Activated gamma-delta T cell treated with anti-CD3 and anti-CD28 coated beads, Interleukin-2, amount 50 U/mL, for 16 hours (primary cell): Measurements from ENCODE around the gene EIPR1.
"Not testable (repeated sequence)": the region's sequence is repeated elsewhere in the genome, so short reads cannot be mapped to it uniquely, and the experiment has no call there.

Experiments used
- DNase-seq: peaks from one replicate; pipeline ENCODE4 v3.0.0-alpha.2; 2020; ENCODE audit warnings: low read depth

The EIPR1 gene

DNA sequence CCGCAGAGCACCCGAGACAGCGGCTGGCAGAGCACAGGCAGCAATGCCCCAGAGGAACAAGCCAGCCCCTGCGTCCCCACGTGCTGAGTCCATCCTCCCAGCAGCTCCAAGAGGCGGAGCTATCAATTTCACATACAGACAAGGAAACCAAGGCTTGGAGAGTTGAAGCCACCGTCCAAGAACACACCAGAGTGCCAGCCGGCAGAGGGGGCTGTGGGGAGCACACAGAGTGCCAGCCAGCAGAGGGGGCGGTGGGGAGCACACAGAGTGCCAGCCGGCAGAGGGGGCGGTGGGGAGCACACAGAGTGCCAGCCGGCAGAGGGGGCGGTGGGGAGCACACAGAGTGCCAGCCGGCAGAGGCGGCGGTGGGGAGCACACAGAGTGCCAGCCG lies 91.0 kb downstream of the EIPR1 start:
- not testable (repeated sequence) for DNase-seq

DNA sequence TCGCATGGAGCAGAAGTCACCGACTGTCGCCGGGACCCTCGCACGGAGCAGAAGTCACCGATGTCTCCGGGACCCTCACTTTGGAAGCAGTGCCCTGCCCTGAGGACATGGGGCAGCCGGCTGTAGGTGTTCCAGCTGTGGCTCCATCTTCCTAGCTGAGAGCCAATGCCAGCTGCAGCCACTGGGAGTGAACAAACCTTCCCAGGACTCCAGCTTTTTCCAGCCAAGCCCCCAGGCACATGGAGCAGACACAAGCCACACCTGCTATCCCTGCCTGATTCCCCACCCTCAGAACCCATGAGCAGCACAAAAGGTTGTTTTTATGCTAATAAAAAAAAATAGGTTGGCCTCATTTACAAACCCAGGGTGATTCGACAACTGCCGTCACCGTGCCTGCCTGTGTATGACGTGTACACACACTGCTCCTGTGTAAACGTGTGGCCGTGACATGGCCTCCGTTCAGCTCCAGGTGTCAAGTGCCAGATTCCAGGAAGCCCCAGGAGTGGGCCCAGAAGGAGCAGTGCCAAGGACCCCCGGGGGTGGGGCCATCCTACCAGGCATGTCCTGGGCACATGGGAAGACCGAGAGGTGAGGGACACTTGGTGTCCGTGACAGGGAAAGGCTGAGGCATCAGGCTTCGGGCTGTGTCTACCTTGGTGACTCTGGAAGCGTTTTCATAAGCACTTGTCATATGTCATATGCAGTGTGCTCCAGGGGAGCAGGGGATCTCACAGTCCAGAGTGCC lies 91.5 kb downstream of the EIPR1 start:
- no peak for DNase-seq

DNA sequence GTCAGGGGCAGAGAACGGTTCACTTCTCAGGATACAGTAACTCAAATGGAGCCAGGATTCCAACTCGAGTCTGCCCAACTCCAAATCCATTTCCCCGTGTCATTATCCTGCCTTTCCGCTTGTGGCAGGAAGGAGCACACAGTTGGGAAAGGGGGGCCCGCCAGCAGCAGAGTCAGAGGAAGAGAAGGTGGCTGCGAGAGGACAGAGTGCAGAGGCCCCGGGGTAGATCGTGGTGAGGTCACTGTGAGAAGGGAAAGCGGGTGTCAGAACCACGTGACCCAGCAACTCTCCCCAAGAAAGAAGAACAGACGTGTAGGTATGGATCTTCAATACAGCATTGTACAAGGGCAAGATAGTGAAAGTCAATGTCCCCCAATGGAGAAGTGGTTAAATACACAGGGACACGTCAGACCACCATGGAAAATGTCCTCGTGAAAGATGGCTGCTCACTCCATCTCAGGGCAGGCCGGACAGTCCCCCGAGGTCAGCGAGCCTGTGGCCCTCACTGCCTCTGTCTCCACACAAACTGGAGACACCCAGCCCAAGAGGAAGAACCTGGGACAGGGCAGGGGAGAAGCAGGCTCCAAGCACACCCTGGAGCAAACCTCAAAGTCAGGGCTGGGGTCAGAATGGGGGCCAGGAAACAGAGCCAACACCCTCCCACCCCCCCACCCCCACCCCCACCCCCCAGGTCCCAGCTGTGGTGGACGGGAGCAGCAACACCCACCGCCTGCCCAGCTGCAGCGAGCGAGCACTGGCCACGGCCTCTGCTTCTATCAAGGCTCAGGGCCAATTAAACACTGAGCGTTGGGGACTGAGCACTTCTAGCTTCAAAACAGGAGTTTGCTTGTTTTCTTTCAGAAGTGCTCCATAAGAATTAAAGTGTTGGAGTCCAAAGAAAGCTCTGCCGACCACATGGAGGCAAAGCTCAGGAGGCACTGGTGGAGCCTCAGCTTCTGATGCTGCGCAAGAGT lies 92.7 kb downstream of the EIPR1 start:
- no peak for DNase-seq

DNA sequence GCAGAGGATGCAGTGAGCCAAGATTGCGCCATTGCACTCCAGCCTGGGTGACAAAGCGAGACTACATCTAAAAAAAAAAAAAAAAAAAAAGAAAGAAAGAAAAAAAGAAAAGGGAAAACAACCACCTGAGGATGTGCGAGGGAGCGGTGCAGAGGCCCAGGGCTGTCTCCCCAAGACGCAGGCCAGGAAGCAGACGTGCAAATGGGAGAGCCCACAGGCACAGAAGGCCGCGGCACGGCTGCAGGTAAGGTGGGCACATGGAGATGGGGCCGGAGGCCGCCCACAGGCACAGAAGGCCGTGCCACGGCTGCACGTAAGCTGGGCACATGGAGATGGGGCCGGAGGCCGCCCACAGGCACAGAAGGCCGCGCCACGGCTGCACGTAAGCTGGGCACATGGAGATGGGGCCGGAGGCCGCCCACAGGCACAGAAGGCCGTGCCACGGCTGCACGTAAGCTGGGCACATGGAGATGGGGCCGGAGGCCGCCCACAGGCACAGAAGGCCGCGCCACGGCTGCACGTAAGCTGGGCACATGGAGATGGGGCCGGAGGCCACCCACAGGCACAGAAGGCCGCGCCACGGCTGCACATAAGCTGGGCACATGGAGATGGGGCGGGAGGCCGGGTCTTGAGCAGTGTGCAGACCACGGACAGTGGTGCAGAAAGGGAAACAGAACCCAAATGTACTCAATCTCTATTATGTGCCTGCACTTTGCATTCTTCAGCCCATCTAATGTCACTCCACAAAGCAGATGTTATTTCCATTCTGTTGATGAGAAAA lies 93.6 kb downstream of the EIPR1 start:
- DNase-seq: not testable (repeated sequence)

DNA sequence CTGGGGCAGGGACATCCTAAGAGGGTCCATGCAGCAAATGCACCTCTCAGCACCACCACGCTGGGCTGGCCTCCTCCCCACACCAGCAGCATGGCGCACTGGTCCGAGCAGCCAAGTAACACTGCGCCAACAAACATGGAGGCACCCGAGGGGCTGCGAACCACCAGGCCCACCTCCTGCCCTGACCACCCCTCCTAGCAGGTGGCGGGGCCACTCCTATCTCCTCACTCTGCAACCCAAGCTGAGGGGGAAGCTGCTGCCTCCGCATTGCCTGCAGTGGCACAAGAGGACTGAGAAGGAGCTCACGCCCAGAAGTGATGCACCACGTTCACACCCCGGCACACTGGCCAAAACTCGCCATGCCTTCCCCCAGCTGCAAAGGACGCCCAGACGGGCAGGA lies 94.4 kb downstream of the EIPR1 start:
- no peak for DNase-seq

DNA sequence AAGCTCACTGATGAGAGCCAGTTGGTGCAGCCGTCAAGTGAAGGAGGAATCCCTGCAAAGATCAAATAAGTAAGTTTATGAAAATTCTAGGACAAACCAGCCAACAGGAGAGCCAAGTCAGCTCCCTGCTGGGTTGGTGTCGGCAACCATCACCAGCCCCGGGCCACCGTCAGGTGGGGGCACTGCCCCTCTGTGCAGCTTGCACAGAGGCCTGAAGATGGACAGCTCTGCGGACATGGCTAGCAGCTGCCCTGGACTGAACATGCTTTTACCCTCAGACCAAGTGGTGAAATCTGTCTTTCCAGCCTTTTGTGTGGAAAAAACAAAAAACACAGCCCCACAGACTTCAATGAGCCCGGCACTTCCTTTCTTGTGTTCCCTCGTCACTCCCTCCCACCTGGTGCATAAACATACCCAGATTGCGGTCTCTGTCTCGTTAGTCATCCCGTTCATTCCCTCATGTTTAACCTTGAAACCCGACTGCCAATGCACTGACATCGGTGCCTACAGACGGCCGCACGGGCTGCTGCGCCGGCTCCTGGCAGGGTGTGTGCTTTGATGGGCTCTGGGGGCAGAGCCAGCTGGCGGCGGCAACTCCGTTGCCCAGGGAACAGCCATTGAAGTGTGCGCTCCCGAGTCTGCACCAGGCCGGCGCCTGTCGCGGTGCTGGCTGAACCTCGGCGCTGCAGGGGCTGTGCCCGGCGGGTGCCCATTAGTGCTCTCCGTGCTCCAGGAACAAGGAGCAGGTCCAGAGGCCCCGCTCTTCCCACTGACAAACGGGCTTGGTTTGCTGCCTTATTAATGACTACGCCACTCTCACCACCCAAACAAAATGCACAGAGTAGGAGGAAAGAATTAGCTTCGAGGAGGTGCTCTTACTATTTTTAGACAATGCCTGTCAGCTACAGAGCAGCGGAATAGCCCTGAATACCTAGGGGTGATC lies 95.3 kb downstream of the EIPR1 start:
- no peak for DNase-seq

DNA sequence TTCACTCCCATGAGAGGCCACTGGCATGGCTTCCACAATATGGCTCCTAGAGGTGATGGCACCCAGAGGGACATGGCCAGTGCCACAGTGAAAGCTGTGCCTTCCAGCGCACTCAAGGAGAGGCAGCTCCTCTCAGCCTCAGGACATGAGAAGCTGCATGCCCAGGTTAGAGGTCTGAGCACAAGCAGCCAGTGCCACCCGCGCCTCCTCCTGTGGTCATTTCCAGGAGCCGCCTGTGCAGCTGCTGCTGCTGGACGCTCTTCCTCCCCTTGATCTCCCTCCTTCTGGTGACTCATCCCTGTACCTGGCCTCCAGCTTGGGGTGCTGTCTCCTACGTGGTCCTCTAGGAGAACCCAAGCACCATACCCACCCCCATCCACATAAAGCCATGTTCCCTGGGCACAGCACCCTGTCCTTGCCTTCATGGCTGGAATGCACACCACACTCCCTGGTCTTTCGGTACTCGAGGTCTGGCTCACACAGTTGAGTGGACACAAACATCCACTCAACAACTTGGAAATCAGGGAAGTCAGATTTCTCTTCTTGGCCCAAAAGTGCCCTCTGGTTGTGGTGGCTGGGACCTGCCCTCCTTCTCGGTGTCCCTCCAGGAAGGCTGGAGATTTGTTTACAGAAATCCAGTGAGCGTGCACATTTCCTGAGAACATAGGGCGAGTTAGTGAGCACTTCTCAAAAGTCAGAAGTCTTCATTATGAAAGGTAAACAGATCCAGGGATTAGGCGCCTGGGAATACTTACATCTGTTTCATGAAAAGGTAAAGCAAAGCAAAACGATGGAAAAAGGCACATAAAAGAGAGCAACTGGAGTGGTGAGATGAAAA lies 96.7 kb downstream of the EIPR1 start:
- DNase-seq: no peak

DNA sequence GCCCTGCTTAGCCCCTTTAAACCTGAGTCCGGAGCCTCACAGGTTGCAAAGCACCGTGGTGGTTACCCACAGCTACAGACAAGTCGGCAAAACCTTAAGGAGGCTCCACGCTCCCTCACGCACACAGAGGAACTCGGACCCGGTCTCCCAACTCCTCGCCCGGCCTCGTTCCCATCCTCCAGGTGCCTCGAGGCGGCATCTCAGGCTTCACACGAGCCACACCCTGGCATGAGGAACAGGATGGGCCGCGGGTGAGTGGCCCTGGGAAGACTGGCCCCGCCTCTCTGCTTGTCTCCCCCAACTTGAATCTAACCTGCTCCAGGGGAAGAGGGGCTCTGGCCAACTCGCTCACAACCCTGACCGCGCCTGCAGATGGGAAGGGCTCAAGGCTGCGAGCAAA lies 97.4 kb downstream of the EIPR1 start:
- no peak for DNase-seq

DNA sequence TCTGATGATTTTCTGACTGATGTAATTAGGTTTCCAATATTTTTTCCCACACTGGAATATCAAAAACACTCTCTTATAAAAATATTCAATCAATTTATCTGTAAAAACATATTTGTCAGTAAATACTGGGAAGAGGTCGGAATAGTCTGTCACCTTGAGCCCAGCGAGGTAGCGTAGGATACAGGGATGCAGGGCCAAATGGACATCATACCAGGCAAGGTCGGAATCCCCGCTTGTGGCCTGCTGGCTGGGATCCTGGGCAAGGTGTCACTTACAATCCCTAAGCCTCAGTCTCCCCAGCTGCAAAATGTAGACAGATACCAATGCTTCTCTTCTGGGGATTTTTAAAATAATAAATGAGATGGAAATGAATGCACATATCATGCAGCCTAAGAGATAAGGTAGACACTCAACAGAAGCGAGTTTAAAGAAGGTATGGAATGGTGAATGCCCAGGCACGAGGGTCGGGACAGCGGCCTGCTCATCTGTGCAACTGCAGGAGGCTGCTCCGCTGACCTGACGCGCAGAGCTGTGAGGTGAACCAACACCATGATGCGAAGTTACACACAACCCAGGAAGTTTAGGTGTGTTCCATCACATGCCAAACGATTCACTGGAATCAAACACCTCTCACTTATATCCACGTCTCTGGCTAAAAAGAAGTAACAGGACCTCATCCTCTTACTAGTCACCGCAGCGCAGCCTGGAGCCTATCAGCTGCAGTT lies 98.2 kb downstream of the EIPR1 start:
- DNase-seq: no peak

DNA sequence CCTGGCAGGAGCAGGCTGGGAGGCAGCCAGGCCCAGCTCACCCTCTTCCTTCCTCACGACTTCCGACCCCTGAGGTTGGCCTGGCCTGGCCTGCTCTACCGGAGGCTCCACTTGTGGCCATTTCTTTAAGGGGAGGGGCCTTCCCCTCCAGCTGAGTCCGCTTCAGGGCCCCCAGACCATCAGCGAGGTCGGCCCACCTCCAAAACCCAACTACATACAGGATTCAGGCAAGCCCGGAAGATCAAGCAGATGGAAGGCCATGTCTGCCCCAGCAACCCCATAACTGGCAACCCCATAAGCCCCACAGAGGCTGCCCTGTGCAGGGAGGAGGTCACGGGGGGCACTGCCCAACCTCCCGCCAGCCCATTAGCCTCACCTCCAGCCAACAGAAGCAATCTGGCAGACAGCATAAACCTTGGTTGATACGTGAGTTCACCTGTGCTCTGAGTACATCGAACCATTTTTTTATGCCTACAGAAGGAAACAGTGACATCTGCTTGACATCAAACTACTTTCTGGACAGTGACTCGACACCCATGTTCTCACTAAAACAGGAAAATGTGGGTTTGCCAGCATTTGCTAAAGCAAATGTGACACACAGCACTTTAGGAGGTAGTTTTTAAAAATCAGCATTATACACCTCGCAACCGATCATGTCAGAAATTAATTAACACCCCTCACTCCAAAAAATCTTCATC lies 98.9 kb downstream of the EIPR1 start:
- no peak for DNase-seq

DNA sequence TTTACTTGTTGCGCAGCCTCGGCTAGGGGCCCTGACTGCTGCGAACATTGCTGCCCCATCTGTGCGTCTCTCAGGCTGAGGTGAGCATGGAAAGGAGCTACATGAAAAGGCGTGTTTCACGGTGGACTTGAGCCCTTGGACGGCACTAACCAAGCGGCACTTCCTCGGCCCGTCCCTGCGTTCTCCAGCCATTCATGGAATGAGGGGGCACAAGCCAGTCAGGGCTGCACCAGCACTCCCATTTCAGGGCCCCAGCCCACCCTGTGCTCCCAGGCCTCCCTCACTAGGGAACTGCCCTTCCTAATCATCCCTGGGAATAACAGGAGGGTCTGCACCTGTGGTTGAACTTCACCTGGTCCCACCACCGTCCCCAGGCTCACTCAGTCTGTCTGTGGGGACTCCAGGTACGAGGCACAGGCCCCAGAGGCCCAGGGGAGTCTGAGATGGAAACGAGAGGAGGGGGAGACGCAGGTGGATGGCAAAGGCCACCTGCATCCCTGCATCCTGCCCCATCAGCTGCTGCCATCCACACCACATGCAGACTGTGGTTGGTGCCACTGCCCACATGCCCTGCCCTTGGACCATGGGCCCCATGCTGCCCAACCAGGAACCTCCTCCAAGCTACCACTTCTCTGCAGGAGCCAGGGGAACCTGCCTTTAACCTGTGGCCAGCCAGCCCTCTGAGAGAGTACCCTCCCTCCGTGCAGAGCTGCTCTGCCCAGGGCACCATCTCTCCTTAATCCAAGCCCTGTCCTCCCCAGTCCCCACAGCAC lies 99.7 kb downstream of the EIPR1 start:
- no peak for DNase-seq

DNA sequence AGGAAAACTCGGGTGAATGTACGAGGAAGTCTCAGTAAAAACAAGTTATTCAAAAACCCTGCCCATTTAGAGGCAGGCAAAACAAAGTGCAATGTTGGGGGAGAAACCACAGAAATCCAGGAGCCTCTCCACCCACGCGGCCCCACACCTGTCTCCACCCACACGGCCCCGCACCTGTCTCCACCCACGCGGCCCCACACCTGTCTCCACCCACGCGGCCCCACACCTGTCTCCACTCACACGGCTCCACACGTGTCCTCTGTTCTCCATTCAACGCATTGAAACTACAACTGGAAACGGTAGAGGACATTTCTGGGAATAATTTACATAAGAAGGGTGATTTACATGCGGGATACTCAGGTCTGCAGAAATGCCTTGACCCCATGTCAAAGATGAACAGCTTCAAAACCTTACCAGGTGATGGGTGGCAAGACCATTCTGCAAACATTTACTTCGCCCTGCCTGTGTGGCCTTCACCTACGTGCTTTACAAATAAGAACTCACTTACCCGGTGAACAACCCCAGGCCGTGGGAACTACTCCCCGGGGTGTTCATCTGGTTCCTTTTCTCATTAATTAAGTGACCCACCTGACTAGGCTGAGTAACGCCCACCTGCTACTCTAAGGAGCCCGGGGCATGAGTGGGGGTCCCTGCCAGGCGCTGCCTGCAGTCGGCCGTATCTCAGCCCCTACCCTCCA lies 100.4 kb downstream of the EIPR1 start:
- no peak for DNase-seq

DNA sequence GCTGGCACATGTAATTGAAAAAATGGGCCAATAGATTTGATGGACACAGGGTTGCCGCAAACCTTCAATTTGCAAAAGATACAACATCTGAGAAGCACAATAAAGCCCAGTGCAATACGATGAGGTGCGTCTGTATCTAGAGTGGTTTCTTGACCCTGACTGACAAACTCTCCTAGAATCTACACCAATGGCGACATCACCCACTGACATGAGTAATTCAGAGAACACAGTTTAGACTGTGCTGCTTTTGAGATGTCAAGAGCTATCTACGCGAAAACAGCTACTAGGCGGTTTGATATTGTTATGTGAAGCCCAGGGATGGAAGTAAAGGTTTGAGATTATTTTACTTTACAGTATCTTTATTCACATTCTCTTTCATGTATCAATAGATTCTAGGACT lies 104.9 kb downstream of the EIPR1 start:
- DNase-seq: no peak

DNA sequence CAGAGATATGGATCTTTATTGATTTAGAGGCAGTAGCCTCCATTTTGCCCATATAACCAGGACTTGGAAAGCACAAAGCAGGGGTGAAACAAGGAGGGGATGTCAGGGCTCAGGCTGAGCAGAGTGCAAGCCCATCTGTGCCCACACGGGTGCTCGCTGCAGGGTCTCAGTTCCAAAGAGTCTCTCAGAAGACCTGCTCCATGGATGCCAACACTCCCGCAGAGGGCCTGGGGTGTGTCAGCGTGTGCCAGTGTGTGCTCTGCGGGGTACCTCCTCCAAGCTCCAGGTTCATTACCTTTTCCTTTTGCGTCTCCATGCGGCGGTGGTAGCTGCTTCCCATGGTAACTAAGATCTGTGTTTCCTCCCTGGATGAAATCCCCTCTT lies 107.5 kb downstream of the EIPR1 start:
- no peak for DNase-seq

DNA sequence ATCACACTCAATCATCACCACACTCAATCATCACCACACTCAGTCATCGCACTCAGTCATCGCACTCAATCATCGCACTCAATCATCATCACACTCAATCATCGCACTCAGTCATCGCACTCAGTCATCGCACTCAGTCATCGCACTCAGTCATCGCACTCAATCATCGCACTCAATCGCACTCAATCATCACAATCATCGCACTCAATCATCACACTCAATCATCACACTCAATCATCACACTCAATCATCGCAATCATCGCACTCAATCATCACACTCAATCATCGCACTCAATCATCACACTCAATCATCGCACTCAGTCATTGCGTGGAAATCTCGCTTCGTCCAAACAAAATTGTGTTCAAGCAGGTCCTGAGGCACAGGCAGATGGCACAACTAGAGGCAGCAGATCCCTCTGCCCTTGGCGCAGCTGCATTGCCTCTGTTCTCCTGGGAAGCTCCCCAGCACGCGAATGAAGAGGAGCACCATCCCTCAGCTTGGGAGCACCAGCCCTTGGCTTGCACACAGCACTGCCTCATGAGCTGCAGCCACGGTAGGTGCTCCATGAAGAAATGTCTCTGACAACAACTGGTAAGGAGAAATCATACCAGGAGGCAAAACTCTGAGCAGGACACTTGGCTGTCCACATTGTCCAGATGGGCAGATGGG lies 108.1 kb downstream of the EIPR1 start:
- no peak for DNase-seq

DNA sequence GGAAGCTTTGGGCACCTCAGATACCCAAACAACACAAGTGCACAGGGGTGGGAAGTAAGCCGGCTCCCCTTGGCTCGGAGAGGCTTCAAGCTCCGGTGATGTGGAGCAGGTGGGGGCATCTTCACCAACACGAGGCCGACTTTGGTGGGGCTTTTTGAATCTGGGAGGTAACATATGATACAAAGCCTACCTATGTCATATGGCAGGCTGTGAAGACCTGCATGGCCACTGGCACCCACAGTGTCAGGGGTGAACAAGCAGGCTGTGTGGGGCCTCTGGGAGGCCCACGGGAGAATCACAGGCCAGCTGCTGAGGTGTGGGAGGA lies 109.0 kb downstream of the EIPR1 start:
- DNase-seq: no peak
